Neuronal stem cell (in vitro differentiated cells): ENCODE measurements around the gene FIGLA.

Source experiments
- DNase-seq: peaks from one replicate; pipeline ENCODE4 v3.0.0-alpha.2; 2013; ENCODE audit warnings: low spot score
- H2AFZ ChIP-seq: one replicate; pipeline ENCODE4 v1.6.1; 2013; ENCODE audit warnings: mild to moderate bottlenecking, low read length, inconsistent platforms
- H2AK5ac ChIP-seq: 2 replicates; pipeline ENCODE4 v1.6.1; 2013; ENCODE audit warnings: low read depth, mild to moderate bottlenecking, inconsistent platforms, low read length, moderate library complexity, mixed read lengths
- H2BK120ac ChIP-seq: 2 replicates; pipeline ENCODE4 v1.6.1; 2013; ENCODE audit warnings: low read depth, mild to moderate bottlenecking, inconsistent platforms, low read length, moderate library complexity, mixed read lengths
- H2BK12ac ChIP-seq: one replicate; pipeline ENCODE4 v1.6.1; 2013; ENCODE audit warnings: low read length, inconsistent platforms
- H2BK15ac ChIP-seq: 2 replicates; pipeline ENCODE4 v1.6.1; 2013; ENCODE audit warnings: mild to moderate bottlenecking, low read length, inconsistent platforms, mixed read lengths
- H2BK5ac ChIP-seq: one replicate; pipeline ENCODE4 v1.6.1; 2013; ENCODE audit warnings: inconsistent platforms, mild to moderate bottlenecking, low read length, moderate library complexity
- H3K14ac ChIP-seq: one replicate; pipeline ENCODE4 v1.6.1; 2013; ENCODE audit warnings: low read length, inconsistent platforms
- H3K18ac ChIP-seq: 2 replicates; pipeline ENCODE4 v1.6.1; 2013; ENCODE audit warnings: low read length, inconsistent platforms
- H3K23ac ChIP-seq: 2 replicates; pipeline ENCODE4 v1.6.1; 2013; ENCODE audit warnings: low read depth, mild to moderate bottlenecking, mixed read lengths, low read length, inconsistent platforms; ENCODE audit not compliant: poor library complexity
- H3K27ac ChIP-seq: replicated peaks from 3 replicates; pipeline ENCODE4 v1.5.1; 2013; ENCODE audit warnings: low read length, inconsistent platforms
- H3K27me3 ChIP-seq, 3 experiments: 2 replicates each; pipeline ENCODE4 v1.6.1; 2013; ENCODE audit warnings: low read length in 3 of 3, mild to moderate bottlenecking in 2 of 3, inconsistent platforms in 1 of 3, low read depth in 1 of 3, mixed read lengths in 1 of 3, moderate library complexity in 1 of 3; ENCODE audit not compliant: control insufficient read depth in 3 of 3, insufficient read depth in 3 of 3
- H3K36me3 ChIP-seq, 2 donors: replicated peaks in 1 of 2; 2 replicates each; pipeline ENCODE4 v1.6.1; 2013; ENCODE audit warnings: low read length in 2 of 2; ENCODE audit not compliant: control insufficient read depth in 2 of 2, insufficient read depth in 2 of 2
- H3K4ac ChIP-seq: 2 replicates; pipeline ENCODE4 v1.6.1; 2013; ENCODE audit warnings: inconsistent platforms, mild to moderate bottlenecking, low read length, moderate library complexity
- H3K4me1 ChIP-seq, 2 donors: 1 replicate in 1 of 2; 2 replicates in 1 of 2; pipeline ENCODE4 v1.6.1; 2013; ENCODE audit warnings: low read length in 2 of 2, low read depth in 1 of 2; ENCODE audit not compliant: control insufficient read depth in 2 of 2, insufficient read depth in 1 of 2
- H3K4me2 ChIP-seq: one replicate; pipeline ENCODE4 v1.6.1; 2013; ENCODE audit warnings: mild to moderate bottlenecking, low read length, inconsistent platforms; ENCODE audit not compliant: insufficient read depth, poor library complexity, severe bottlenecking
- H3K4me3 ChIP-seq, 2 donors: 2 replicates each; pipeline ENCODE4 v1.5.1; 2013; ENCODE audit warnings: low read length in 2 of 2, mild to moderate bottlenecking in 2 of 2, inconsistent platforms in 1 of 2, moderate library complexity in 1 of 2
- H3K79me1 ChIP-seq: one replicate; pipeline ENCODE4 v1.6.1; 2013; ENCODE audit warnings: low read depth, mild to moderate bottlenecking, inconsistent platforms, low read length, moderate library complexity
- H3K9ac ChIP-seq: one replicate; pipeline ENCODE4 v1.6.1; 2013; ENCODE audit warnings: mild to moderate bottlenecking, low read depth, low read length, inconsistent platforms; ENCODE audit not compliant: poor library complexity
- H3K9me3 ChIP-seq, 2 donors: replicated peaks in 1 of 2; 2 replicates each; pipeline versions ENCODE3 to v1.6.1; 2013; ENCODE audit warnings: low read length in 2 of 2, mild to moderate bottlenecking in 2 of 2, inconsistent platforms in 1 of 2, low read depth in 1 of 2, mixed read lengths in 1 of 2, moderate library complexity in 1 of 2; ENCODE audit not compliant: control insufficient read depth in 2 of 2, insufficient read depth in 1 of 2
- H4K8ac ChIP-seq: one replicate; pipeline ENCODE4 v1.6.1; 2013; ENCODE audit warnings: low read depth, mild to moderate bottlenecking, inconsistent platforms, low read length, moderate library complexity
- H4K91ac ChIP-seq: one replicate; pipeline ENCODE4 v1.6.1; 2013; ENCODE audit warnings: low read length, low read depth, mild to moderate bottlenecking, inconsistent platforms; ENCODE audit not compliant: poor library complexity
- WGBS, 2 donors: extraction: QIAGEN DNeasy Blood & Tissue Kit; methylation state at CpG; one replicate each; pipeline ENCODE4 v1.1.7; 2013; ENCODE audit warnings: missing lambda C conversion rate in 2 of 2, mixed read lengths in 1 of 2; ENCODE audit not compliant: insufficient read length in 2 of 2, insufficient replicate concordance in 1 of 2; ENCODE audit errors: extremely low coverage in 2 of 2; 5-methylcytosine and 5-hydroxymethylcytosine counted together

FIGLA gene

DNA sequence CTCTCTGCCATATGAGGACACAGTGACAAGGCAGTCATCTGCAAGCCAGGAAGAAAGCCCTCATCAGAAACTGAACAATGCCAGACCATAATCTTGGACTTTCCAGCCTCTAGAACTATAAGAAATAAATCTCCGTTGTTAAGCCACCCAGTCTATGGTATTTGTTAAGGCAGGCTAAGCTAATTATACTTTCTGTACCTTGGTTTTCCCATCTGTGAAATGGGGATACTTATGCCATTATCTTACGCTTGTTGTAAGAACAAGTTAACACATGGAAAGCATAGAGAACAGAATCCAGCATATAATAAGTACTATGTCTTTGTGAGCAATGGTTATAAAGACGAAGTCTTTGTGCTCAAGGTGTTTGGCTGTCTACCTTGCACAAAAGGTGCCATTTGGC is 14.2 kb downstream of the FIGLA start:
- no peak overlapping the region for H3K4me2 ChIP-seq
- no peaks in the 10 kb centered on the region for H3K4me1 ChIP-seq
- H4K91ac ChIP-seq: no peak overlapping the region
- DNase-seq: no peak
- no peak overlapping the region for H3K23ac ChIP-seq
- no peak overlapping the region for H3K9ac ChIP-seq
- no peaks in the 10 kb centered on the region for H3K79me1 ChIP-seq
- no peaks in the 10 kb centered on the region for H3K36me3 ChIP-seq
- H4K8ac ChIP-seq: no peak overlapping the region
- H2BK120ac ChIP-seq: no peak overlapping the region
- no CpG with 5 or more reads among the region's 3 CpGs for WGBS, 2 donors
- H2AFZ ChIP-seq: no peak overlapping the region
- no peaks in the 10 kb centered on the region for H3K9me3 ChIP-seq
- H3K27ac ChIP-seq: no peak overlapping the region
- H2AK5ac ChIP-seq: no peak overlapping the region
- no peak overlapping the region for H2BK5ac ChIP-seq
- no peak overlapping the region for H3K18ac ChIP-seq
- no peak overlapping the region for H3K4me3 ChIP-seq
- H3K4ac ChIP-seq: no peak overlapping the region
- peaks cover 0 to 69% (median 0%) of the 10 kb centered on the region in 3 experiments for H3K27me3 ChIP-seq
- no peak overlapping the region for H3K14ac ChIP-seq
- no peak overlapping the region for H2BK15ac ChIP-seq
- no peak overlapping the region for H2BK12ac ChIP-seq

DNA sequence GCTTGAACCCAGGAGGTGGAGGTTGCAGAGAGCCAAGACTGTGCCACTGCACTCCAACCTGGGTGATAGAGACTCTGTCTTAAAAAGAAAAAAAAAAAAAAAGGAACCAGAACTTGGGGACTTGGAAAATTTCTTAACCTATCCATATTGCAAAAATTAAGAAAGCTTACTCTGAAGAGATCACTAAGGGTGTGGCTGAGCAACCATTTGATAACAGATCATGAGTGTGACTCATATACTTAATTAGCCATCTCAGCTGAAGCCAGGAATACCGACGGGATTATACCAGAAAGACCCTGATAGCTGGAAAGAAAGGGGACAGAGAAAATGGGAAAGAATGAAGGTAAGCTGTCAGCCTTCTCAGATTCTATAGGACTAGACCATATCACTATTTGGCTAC is 15.3 kb downstream of the FIGLA start:
- H3K79me1 ChIP-seq: no peaks in the 10 kb centered on the region
- H3K27me3 ChIP-seq: peaks cover 0 to 61% (median 0%) of the 10 kb centered on the region in 3 experiments
- H2AFZ ChIP-seq: no peak overlapping the region
- no peaks in the 10 kb centered on the region for H3K9me3 ChIP-seq
- H2AK5ac ChIP-seq: no peak overlapping the region
- no peak for DNase-seq
- no peak overlapping the region for H2BK15ac ChIP-seq
- no CpG with 5 or more reads among the region's 2 CpGs for WGBS, 2 donors
- H3K4me1 ChIP-seq: no peaks in the 10 kb centered on the region
- no peak overlapping the region for H2BK120ac ChIP-seq
- no peak overlapping the region for H3K9ac ChIP-seq
- H4K91ac ChIP-seq: no peak overlapping the region
- H2BK12ac ChIP-seq: no peak overlapping the region
- no peak overlapping the region for H3K4me3 ChIP-seq
- no peak overlapping the region for H3K23ac ChIP-seq
- no peak overlapping the region for H2BK5ac ChIP-seq
- no peak overlapping the region for H3K4me2 ChIP-seq
- H3K18ac ChIP-seq: no peak overlapping the region
- H4K8ac ChIP-seq: no peak overlapping the region
- H3K14ac ChIP-seq: no peak overlapping the region
- no peak overlapping the region for H3K27ac ChIP-seq
- no peak overlapping the region for H3K4ac ChIP-seq
- H3K36me3 ChIP-seq: no peaks in the 10 kb centered on the region

DNA sequence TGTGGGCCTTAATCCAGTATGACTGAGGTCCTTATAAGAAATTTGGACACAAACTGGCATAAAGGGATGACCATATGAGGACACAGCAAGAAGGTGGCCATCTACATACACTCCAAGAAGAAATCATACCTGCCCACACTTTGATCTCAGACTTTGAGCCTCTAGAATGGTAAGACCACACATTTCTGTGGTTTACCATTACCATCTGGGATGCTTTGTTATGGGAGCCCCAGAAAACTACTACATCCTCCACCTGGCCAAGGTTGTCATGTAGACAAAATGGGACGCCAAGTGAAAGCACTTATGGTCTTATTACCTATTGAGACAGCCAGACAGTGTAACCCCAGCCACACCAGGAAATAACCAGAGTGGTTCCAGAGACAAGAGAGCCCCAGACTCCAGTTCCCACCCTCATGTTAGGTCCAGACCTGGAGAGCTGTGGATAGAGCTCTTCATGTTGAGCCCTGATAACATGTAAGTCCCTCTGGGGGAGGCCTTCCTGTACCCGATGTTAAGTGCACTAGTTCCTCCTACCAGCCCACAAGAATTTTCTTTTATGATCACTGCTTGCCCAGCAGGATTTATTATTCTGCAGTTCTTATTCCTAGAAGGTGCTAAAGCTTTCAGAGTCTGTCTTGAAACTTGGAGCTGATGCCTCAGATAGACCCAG is 17.8 kb downstream of the FIGLA start:
- Histone ChIP-seq H3K14ac (no peak overlapping the region), H3K4me2 (no peak overlapping the region), H3K23ac (no peak overlapping the region), H2BK12ac (no peak overlapping the region), H2AK5ac (no peak overlapping the region), H3K79me1 (no peaks in the 10 kb centered on the region), H3K9ac (no peak overlapping the region), H2AFZ (no peak overlapping the region), H2BK120ac (no peak overlapping the region), H3K9me3 (no peaks in the 10 kb centered on the region), H3K4me1 (peaks cover 0 to 12% of the 10 kb centered on the region in 2 donors), H3K4me3 (no peak overlapping the region), H2BK15ac (no peak overlapping the region), H4K8ac (no peak overlapping the region), H3K27me3 (peaks cover 0 to 49% (median 0%) of the 10 kb centered on the region in 3 experiments), H3K36me3 (no peaks in the 10 kb centered on the region), H3K27ac (no peak overlapping the region), H4K91ac (no peak overlapping the region), H3K4ac (no peak overlapping the region), H2BK5ac (no peak overlapping the region), H3K18ac (no peak overlapping the region)
- DNase-seq: no peak
- WGBS, 2 donors: no CpG with 5 or more reads among the region's 2 CpGs

DNA sequence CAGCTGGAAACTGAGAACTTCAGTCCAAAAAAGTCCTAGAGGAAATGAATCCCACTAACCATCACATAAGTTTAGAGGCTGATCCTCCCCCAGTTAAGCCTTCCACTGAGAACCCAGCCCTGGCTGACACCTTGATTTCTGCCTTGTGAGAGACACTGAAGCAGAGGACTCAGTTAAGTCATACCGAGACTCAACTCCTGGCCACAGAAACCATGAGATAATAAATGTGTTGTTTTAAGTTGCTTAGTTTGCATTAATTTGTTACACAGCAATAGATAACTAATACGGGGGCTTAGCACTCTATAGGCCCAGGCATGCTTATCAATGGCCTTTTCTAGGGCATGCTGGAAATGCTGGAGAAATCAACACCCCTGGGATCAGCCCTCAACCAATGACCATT is 19.0 kb downstream of the FIGLA start:
- no peaks in the 10 kb centered on the region for H3K9me3 ChIP-seq
- DNase-seq: no peak
- H3K14ac ChIP-seq: no peak overlapping the region
- H3K23ac ChIP-seq: no peak overlapping the region
- H4K8ac ChIP-seq: no peak overlapping the region
- H3K4ac ChIP-seq: no peak overlapping the region
- no peak overlapping the region for H2AK5ac ChIP-seq
- H3K27me3 ChIP-seq: peaks cover 0 to 45% (median 0%) of the 10 kb centered on the region in 3 experiments
- H3K79me1 ChIP-seq: peaks cover 3% of the 10 kb centered on the region
- no peak overlapping the region for H3K27ac ChIP-seq
- H2BK5ac ChIP-seq: no peak overlapping the region
- H3K18ac ChIP-seq: no peak overlapping the region
- H3K36me3 ChIP-seq: no peaks in the 10 kb centered on the region
- no peak overlapping the region for H3K9ac ChIP-seq
- H2BK120ac ChIP-seq: no peak overlapping the region
- H2BK15ac ChIP-seq: no peak overlapping the region
- H2BK12ac ChIP-seq: no peak overlapping the region
- peaks cover 0 to 14% of the 10 kb centered on the region in 2 donors for H3K4me1 ChIP-seq
- no peak overlapping the region for H3K4me2 ChIP-seq
- H3K4me3 ChIP-seq: no peak overlapping the region
- WGBS, 2 donors: no CpG with 5 or more reads among the region's 2 CpGs
- H2AFZ ChIP-seq: no peak overlapping the region
- no peak overlapping the region for H4K91ac ChIP-seq
